Fibroblast of gingiva (primary cell): ENCODE data around the gene SFSWAP.
"Not testable (repeated sequence)": the region's sequence is repeated elsewhere in the genome, so short reads cannot be mapped to it uniquely, and the experiment has no call there.

Experiments
- DNase-seq: peaks from one replicate; pipeline ENCODE4 v3.0.0-alpha.2; 2011; ENCODE audit warnings: low read depth

The SFSWAP gene

DNA sequence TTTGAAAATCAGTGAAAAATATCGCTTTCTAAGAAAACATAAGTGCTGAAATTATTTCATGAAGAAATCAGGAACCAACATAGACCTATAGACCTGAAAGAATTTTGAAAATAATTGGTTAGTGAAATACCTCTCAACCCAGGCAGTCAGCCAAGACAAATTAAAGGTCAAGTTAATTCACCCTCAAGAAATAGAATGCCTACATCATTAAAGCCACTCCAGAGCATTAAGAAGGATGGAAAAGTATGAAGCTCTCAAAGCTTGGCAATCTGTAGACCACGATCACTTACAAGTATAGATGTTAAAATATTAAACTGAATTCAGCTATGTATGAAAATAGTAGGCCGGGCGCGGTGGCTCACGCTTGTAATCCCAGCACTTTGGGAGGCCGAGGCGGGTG, 48.3 kb downstream of the SFSWAP start:
- no peak for DNase-seq

DNA sequence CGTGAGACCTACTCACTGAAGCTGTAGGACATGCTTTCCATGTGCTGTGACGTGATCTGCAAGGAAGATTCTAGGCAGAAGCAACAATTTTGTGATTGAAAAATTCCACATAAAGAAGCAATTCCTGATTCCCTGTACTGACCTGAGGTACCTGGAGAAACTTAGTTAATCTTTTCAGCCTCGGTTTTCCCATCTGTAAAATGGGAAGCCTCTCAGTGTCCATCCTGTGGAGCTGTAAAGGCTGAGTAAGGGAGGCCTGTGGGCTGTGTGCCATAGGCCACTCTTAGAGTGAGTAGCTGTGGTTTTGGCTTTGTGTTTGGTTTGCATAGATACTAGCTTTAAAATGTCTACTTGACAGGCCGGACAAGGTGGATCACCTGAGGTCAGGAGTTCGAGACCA, 50.7 kb downstream of the SFSWAP start:
- no peak for DNase-seq

DNA sequence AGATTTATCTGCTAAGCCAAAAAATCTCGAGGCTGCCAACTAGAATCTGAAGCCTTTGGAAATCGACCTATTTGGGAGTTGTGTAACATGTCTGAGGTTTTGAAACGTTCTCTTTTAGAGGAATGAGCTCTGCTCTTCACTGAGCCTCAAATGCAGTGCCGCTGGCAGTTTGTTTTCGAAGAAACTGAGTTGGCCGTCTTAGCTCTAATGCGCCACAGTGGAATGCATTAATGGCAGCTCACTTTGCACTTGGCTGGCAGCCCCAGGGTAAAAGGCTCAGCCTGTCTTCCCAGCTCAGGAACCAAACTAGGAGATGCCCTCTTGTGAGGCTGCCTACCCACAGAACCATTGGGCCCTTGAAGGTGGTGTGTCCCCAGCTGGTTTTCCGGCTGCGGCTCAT, 53.8 kb downstream of the SFSWAP start:
- peak; percentile 87 for DNase-seq

DNA sequence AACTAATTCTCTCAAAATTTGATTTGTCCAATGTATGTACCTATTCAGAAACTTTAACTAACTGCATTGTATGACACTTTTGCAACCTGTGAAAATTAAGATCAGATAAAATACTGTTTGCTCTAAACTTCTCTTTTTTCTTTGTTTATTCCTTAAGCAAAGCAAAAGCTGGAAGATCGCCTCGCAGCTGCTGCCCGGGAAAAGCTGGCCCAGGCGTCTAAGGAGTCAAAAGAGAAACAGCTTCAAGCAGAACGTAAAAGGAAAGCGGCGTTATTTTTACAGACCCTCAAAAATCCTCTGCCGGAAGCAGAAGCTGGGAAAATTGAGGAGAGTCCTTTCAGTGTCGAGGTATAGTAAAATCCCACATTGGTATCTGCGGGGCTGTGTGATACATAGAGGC, 55.1 kb downstream of the SFSWAP start:
- no peak for DNase-seq

DNA sequence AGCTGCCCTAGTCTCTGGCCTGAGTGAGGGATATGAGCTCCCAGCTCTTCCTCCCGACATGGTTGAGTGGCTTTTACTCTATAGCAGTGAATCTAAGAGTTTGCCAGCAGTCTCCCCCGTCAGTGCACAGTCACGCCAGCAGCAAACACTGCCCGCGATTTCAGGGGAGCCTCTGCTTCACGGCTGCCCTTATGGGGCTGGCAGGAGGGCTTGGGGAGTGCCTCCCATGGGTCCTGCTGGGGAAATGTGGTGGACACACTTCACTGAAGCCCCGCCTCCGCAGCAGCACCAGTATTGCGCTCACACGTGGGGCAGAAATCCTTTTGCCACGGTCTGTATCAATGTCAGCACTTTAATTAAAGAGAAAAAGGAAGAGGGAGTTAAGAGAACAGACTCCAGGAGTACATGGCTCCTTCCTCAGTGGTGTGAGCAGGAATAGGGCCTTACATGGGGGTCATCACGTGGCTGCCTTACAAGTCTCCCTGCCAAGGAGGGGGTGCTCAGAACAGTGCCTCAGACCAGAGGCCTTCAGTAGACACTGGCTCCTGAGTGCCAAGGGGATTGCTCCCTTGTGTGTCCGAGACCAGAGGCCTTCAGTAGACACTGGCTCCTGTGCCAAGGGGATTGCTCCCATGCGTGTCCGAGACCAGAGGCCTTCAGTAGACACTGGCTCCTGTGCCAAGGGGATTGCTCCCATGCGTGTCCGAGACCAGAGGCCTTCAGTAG, 55.7 kb downstream of the SFSWAP start:
- no peak for DNase-seq

DNA sequence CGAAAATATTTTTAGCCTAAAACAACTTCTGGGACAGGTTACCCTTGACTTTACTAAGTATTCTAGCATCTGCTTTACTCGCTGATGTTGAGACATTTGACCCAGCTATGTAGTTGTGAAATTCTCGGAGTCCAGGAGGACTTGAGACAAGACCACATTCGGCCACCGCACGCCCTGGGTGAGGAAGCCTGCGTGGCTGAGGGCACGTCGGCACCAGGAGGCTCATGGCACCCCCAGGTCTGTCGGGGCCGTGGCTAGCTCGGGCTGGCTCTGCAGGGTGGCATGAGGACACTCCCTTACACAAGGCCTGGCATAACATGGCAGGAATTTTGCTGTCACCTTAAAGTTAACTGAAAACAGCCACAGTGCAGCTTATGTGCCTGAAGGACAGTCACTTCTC, 59.2 kb downstream of the SFSWAP start:
- DNase-seq: no peak

DNA sequence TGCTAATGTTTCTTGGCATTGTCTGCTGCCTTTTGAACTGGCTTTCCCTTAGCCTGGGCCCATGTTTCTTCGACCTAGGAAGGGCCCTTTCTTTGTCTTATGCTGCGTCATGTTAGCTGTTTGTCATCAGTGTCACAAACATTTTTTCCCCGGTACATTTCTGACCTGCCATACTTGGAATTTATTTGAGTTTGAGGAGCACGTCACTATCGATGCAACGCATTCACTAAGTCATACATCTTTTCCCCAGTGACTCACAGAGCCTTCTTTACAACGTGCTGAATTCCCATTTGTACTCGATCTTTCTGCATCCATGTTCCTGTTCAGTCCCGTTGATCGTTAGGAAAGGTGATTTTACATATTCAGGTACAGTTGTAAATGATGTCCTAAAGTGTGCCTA, 61.1 kb downstream of the SFSWAP start:
- DNase-seq: no peak

DNA sequence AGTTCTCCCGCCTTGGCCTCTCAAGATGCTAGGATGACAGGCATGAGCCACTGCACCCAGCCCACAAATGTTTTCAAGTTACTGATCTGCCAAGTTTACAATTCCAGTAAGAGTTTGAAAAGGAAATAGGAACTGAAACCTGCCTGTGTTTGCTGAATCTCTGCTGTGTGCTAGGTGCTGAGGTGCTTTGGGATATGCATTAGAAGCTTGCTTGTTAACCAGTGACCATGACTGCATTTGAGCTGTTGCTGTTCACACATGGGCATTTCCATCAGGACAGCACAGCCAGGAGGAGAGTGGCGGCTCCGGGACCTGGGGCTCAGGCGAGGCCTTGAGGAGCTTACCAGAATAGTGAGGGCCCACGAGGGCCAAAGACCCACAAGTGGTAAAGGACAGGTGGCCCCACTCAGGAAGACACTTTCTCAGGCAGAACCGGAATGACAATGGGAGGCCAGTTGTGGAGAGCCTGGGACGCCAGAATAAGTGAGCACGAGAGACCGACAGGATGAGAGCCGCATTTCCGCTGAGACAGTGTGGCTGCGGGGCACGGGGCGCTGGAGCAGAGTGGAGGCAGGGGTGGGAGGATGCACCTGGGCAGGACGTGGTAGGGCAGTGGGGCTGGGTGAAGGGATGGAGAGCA, 62.8 kb downstream of the SFSWAP start:
- no peak for DNase-seq

DNA sequence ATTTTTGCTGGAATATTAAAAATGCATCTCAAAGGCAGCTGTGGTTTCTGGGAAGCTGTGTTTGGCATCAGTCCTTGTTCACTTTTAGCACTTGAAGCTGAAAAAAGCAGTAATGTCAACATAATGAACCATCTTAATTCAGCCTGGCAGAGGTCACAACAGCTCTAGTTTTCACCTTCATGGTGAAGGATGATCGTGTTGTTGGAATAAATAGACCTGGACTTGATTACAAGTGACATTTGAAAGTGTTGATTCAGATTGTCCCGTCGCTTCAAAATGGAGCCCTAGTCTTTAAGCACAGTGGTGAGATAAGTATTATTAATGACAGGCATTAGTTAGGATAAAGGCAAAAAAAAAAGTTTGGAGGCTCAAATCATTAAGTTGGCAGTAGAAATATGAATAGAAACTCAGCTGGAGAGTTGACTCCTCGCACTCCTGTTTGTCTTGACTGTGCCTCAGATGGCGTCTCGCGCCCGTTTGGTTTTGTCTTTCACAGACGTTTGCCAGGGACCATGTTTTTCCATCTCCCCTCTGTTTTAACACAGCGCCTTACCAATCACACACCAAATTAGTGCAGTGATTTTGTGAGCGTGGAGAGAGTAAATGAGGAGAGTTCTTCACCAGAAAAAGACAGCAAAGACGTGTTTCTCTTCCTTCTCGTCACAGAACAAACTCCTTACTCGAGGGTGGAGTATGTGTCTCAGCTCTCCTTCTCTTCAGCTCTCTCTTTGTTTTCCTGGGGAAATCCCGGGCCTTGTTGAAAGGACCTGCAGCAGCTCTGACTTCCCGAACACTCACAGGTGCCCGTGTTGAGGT, 63.9 kb downstream of the SFSWAP start:
- DNase-seq: no peak

DNA sequence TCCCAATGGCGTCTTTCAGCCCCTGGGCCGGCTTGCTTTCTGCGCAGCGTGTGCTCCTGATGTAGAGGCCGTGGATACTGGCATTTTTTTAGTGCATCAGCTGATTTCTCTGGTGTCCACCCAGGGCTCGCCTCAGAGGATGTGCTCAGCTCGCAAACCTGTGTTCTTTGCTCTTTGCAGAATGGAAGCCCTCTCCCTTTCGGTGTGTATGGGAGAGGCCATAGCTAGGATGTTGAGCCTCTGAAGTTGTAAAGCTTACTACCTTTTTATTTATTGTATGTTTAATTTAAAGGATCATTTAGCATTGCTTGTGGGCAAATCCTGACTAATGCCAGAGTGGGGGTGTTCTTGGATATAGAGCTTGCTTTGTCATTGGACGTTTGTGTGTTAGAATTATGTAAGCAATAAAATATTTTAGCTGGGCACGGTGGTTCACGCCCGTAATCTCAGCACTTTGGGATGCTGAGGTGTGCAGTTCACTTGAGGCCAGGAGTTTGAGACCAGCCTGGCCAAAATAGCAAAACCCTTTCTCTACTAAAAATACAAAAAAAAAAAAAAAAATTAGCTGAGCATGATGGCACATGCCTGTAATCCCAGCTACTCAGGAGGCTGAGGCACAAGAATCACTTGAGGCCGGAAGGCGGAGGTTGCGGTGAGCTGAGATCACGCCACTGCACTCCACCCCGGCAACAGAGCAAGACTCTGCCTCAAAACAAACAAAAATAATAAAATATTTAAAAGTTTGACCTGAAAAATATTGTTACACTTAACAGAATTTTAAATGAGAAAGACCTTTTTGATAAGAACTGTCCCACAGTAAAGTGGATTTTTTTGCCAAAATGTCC, 64.7 kb downstream of the SFSWAP start:
- no peak for DNase-seq

DNA sequence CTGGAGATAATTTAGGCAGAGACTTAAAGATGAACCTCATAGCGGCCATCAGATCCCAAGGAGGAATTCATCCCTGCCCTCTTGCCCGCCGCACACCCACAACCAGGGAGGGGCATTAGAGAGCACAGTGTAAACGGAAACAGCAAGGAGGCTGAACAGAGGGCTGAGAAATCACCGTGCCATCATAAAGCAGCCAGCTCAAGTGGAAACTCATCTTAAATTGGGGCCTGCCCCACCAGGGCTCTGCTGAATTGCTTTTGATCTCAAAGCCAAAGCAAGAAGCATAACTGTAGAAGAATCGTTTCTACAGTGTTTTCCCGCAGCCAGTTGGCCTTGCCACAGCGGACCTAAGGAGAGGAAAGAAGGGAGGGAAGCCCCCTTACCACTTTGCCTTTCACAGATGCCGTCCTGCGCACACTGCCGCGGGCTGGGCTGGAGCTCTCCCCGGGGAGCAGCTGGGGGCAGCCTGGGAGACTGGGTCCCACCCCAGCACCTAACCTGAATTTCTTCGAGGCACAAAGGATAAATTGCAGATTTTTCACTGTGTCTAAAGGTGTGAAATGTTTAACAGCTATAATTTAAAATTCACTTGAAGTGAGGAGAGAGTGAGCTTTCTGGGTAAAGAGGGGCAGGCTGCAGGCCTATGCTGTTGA, 65.5 kb downstream of the SFSWAP start:
- no peak for DNase-seq

DNA sequence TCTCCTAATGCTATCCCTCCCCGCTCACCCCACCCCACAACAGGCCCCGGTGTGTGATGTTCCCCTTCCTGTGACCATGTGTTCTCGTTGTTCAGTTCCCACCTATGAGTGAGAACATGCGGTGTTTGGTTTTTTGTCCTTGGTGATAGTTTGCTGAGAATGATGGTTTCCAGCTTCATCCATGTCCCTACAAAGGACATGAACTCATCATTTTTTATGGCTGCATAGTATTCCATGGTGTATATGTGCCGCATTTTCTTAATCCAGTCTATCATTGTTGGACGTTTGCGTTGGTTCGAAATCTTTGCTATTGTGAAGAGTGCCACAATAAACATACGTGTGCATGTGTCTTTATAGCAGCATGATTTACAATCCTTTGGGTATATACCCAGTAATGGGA, 66.4 kb downstream of the SFSWAP start:
- DNase-seq: not testable (repeated sequence)

DNA sequence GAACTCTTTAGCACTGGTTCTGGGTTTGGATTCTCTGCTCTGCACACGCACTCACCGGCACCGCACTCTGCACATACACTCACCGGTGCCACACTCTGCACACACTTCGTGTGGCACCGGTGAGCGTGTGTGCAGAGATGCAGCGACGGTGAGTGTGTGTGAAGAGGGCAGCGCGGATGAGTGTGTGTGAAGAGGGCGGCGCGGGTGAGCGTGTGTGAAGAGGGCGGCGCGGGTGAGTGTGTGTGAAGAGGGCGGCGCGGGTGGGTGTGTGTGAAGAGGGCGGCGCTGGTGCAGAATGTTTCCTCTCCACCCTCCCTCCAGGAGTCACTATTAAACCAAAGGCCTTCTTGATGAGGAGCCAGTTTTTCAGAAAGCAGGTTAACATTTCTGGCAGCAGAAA, 68.1 kb downstream of the SFSWAP start:
- DNase-seq: no peak

DNA sequence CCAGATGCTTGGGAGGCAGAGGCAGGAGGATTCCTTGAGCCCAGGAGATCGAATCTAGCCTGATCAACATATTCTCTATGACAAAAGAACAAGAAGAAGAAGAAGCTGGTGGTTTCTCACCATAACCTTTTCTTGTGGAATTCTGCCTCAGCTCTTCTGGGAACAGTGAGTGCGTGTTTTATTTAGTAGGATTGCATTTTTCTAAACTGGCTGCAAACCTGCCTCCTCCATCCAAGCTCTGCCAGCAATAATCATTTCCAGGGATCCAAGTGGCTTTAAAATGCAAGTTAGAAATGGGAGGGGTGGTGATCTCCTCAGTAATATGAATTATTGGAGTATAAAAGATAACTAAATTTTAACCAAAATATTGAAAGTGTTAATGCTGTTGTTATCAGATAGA, 71.2 kb downstream of the SFSWAP start:
- peak; percentile 47 for DNase-seq

DNA sequence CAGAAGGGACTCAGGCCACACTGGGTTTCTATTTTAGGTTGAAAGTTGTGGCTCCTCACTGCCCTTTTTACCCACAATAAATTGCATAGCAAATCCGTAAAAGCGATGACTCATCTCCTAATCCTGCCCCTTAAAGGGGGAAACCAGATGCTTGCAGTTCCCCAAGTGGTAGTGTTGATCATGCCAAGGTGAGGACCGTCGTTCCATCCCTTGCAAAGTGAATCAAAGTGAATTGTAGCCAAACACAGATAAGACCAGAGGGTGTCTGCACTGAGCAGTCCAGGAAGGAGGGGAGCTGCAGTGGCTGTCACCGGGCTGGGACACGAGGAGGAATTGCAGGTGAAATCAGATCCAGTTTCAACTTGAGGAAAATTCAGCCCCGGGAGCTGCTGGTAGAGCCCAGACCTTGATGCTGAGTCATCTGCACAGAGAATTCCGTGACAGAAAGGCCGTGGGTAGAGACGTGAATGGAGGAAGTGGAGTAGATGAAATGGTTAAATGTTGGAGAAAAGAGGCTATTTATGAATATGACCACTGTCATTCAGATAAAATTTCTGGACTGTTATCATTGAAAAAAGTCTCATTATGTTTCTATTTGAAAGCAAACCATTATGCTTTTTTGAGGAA, 73.1 kb downstream of the SFSWAP start:
- peak; percentile 57 for DNase-seq

DNA sequence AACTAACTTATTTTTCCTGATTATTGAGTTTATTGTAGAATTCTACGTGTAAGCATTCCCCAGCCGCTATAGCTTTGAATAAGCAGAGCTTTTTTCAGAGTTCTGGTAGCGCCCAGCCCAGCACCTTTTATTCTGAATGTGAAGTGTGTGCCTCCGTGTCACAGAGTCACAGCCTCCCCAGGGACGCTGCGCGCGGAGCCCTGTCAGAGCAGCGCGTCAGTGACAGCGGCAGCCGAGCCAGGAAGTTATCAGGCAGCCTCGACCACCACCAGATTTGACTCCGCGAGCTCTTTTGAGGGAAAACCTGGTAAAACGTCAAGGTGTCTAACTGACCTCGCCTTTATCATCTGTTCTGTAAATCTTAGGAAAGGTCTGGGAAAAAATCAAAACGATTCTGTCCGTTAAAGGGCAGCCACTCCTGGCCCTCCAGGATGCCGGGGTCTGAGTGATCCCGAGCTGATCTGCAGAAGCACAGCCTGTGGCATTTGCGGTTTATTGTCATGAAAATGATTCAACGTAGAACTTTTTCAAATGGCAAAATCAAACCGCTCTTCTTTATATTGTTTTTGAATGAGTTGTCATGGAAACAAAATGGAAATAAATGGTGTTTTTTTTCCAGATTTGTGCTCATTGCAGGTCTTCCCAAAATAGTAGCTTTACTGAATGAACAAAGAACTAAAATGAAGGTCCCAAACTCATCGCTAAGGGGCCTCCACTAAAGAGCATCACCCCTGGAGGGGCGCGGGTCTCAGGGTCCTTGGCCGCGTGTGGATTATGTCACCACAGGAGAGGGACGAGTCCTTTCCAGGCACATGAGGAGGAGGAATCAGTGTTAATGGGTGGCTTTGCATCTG, 74.2 kb downstream of the SFSWAP start:
- peak; percentile 24 for DNase-seq

DNA sequence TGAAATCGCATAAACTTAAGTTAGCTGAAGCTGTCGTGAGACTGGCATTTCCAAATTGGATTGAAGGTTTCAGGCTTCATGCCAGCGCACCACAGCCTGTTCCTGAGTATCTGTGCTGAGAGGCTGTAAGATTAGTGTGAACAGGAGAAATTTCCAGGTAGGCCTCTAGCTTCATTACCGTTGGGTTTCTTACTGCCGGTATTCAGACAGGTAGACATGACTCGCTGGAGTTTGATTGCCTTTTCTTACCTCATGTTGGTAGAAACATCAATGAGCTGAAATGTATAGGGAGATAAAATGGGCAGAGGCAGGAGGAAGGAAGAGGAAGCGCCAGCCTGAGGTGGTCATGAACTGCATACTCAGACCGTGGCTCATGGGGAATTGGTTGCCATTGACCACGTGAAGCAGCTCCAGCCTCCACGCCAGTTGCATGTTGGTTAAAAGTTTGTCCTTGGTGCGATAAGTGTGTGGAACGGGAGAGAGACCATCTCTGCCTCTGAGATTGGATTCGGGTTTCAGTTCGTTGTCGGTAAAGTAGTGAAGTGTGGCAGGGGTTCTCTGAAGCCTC, 75.0 kb downstream of the SFSWAP start:
- DNase-seq: no peak

DNA sequence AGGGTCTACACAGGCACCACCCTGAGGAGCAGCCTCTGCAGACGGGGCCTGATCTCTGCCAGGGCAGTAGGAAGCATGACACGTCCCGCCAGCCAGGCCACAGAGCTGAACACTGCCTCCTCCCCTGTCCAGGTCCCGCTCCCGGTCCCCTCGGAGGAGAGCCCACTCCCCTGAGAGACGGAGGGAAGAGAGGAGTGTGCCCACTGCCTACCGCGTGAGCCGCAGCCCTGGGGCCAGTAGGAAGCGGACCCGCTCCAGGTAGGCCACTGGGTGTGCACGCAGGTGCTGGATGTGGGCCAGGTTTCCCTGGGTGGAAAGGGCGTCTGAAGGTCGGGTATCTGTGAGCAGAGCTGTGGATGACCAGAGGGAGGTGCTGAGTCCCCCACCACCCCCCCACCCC, 75.4 kb downstream of the SFSWAP start:
- DNase-seq: no peak

DNA sequence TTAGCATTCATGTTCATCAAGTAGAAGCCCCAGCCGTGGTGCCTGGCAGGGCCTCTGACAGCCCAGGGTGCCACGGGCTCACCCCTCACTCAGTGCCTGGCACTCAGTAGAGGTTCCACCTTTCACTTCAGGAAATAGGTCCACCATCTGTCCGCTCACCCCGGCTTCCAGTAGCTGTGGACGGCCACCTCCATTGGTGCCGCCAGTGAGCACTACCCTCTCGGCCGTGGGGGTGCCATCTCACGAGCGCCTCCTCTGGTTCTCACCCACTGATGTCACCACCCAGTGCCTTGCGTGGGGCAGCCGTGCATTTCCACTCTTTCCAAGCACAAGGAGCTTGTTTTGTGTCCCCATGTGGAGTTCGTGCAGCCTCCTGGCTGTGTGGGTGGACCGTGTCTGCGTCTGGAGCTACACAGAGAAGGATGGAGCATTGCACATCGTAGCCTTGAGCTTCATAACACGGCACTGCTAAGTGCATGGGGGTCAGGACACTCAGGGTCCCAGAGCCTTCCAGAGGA, 76.3 kb downstream of the SFSWAP start:
- no peak for DNase-seq

DNA sequence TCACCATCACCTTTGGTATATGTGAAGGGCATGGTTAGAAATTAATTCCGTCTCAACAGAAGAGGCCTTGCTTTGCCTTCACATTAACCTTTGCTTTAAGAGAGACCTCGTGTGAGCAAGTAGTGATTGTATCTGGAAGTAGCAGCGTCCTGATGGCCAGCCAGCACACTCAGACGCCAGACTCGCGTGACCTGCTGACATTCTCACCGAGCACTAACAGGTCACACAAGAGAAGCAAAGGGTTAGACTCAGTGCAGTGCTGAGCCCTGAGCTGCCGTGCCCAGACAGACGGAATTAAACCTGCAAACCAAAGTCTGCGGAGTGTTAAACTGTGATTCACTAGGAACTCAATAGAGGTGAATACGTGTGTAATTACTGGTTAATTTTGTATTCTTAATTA, 77.2 kb downstream of the SFSWAP start:
- no peak for DNase-seq
